ENCODE data around the gene SPC24.

DNA sequence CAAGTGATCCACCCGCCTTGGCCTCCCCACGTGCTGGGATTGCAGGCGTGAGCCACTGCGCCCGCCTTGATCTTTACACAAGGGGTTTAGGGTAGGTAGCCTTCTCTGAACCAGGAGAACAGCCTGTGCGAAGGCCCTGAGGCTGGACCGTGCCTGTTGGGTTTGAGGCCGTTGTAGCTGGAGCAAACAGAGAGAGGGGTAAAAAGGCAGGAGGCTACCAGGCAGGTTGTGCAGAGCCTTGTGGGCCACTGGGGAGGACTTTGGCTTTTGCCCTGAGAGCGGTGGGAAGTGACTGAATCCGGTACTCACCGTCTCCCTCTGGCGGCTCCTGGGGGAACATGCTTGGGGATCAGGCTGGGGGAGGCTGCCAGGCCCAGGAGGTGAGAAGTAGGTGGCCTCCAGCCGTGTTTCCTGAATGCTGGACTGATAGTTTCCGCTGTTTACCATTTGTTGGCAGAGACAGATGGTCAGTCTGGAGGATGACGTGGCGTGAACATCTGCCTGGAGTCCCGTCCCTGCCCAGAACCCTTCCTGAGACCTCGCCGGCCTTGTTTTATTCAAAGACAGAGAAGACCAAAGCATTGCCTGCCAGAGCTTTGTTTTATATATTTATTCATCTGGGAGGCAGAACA is 24.6 kb downstream of the SPC24 start:
- TF ChIP-seq, protein P1, sequence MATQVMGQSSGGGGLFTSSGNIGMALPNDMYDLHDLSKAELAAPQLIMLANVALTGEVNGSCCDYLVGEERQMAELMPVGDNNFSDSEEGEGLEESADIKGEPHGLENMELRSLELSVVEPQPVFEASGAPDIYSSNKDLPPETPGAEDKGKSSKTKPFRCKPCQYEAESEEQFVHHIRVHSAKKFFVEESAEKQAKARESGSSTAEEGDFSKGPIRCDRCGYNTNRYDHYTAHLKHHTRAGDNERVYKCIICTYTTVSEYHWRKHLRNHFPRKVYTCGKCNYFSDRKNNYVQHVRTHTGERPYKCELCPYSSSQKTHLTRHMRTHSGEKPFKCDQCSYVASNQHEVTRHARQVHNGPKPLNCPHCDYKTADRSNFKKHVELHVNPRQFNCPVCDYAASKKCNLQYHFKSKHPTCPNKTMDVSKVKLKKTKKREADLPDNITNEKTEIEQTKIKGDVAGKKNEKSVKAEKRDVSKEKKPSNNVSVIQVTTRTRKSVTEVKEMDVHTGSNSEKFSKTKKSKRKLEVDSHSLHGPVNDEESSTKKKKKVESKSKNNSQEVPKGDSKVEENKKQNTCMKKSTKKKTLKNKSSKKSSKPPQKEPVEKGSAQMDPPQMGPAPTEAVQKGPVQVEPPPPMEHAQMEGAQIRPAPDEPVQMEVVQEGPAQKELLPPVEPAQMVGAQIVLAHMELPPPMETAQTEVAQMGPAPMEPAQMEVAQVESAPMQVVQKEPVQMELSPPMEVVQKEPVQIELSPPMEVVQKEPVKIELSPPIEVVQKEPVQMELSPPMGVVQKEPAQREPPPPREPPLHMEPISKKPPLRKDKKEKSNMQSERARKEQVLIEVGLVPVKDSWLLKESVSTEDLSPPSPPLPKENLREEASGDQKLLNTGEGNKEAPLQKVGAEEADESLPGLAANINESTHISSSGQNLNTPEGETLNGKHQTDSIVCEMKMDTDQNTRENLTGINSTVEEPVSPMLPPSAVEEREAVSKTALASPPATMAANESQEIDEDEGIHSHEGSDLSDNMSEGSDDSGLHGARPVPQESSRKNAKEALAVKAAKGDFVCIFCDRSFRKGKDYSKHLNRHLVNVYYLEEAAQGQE (IDR thresholded peaks at IDR 0.05; ENCODE audit: insufficient read depth in 1 of 2, low read depth in 2 of 2, low read length in 2 of 2) = no peak
- TF ChIP-seq POLR2AphosphoS5 (IDR thresholded peaks at IDR 0.05; ENCODE audit: low read depth, low read length) = no peak; the same call in 1 of the 2 replicates
